HepG2 (cell line): Measurements from ENCODE around the gene LRIG3. TPM values are rescaled to one million over a fixed set of nuclear protein-coding genes. Genes with fewer than 3 reads are reported as not detected.
A peak's percentile ranks its signal among the peaks of the same experiment; 100 is the strongest.

Experiments
- BHLHE40 ChIP-seq: IDR thresholded peaks from 2 replicates; pipeline ENCODE4 v1.6.1; 2011; ENCODE audit warnings: low read length, improper control_type of control experiment
- CENPX ChIP-seq: sonication (generic); formaldehyde crosslinking; IDR thresholded peaks from 2 replicates; pipeline ENCODE4 v1.9.0; 2021; ENCODE audit warnings: mild to moderate bottlenecking, missing genetic modification reagents, moderate library complexity
- DPF2 ChIP-seq: sonication (generic); formaldehyde crosslinking; IDR thresholded peaks from 2 replicates; pipeline ENCODE4 v1.4.0; 2020; ENCODE audit warnings: mild to moderate bottlenecking, low read depth, missing genetic modification reagents, borderline replicate concordance
- FOXP4 ChIP-seq: sonication (generic); formaldehyde crosslinking; IDR thresholded peaks from 2 replicates; pipeline ENCODE4 v1.4.0; 2020; ENCODE audit warnings: missing genetic modification reagents
- GPN1 ChIP-seq: sonication (generic); formaldehyde crosslinking; IDR thresholded peaks from 2 replicates; pipeline ENCODE4 v1.5.1; 2020; ENCODE audit warnings: missing genetic modification reagents, borderline replicate concordance
- HNF4A ChIP-seq: sonication (generic); formaldehyde crosslinking; IDR thresholded peaks from 2 replicates; pipeline ENCODE4 v1.4.0; 2020; ENCODE audit warnings: missing genetic modification reagents
- HNRNPH1 ChIP-seq: fragments of 200-400 bp; formaldehyde crosslinking; optimal IDR thresholded peaks from 2 replicates; pipeline ENCODE3; 2017; ENCODE audit warnings: mild to moderate bottlenecking, low read depth, low read length
- IRF9 ChIP-seq: sonication (generic); formaldehyde crosslinking; IDR thresholded peaks from 2 replicates; pipeline ENCODE4 v1.8.0; 2022; ENCODE audit warnings: missing genetic modification reagents, mild to moderate bottlenecking, borderline replicate concordance
- MLLT10 ChIP-seq: sonication (generic); formaldehyde crosslinking; IDR thresholded peaks from 2 replicates; pipeline ENCODE4 v1.4.0; 2020; ENCODE audit warnings: missing genetic modification reagents
- PPARG ChIP-seq: conservative IDR thresholded peaks from 2 replicates; pipeline ENCODE4 v1.6.1; 2016; ENCODE audit warnings: missing biosample characterization, missing genetic modification reagents
- RARG ChIP-seq: sonication (generic); formaldehyde crosslinking; IDR thresholded peaks from 2 replicates; pipeline ENCODE4 v1.4.0; 2020; ENCODE audit warnings: low read depth, mild to moderate bottlenecking, missing genetic modification reagents
- SKI ChIP-seq: fragments of 450-650 bp; IDR thresholded peaks from one replicate; pipeline ENCODE4 v1.6.1; 2018; ENCODE audit warnings: mild to moderate bottlenecking; ENCODE audit not compliant: partially characterized antibody
- SP1 ChIP-seq, 2 experiments: fragments of 450-650 bp in 1 of 2; sonication (generic) in 1 of 2; formaldehyde crosslinking in 1 of 2; IDR thresholded peaks; 2 replicates each; pipeline versions ENCODE4 v1.4.0 to v1.6.1; 2016 to 2020; ENCODE audit warnings: missing genetic modification reagents in 1 of 2
- ZBED4 ChIP-seq: sonication (generic); formaldehyde crosslinking; IDR thresholded peaks from 2 replicates; pipeline ENCODE4 v1.4.0; 2020; ENCODE audit warnings: missing genetic modification reagents, borderline replicate concordance
- polyA plus RNA-seq, 8 experiments: library from polyadenylated mRNA; depleted of rRNA in 3 of 8; stranded (reverse) in 7 of 8; unstranded in 1 of 8; fragments of >200 nt; fragmentation: Illumina TruSeq in 4 of 8; extraction: Trizol in 4 of 8; gene quantifications; 2 replicates each; pipeline versions ENCODE4 v1.2.1 to v1.2.3, GENCODE V29; 2011 to 2016; ENCODE audit warnings: low read depth in 4 of 8, missing spikeins in 1 of 8, mixed read lengths in 1 of 8; ENCODE audit not compliant: insufficient read depth in 1 of 8
- total RNA-seq, 5 experiments: library from RNA; depleted of rRNA; stranded (reverse); fragments of >200 nt; fragmentation: Illumina TruSeq; extraction: Trizol; gene quantifications; 2 replicates each; pipeline ENCODE4 v1.2.3, GENCODE V29; 2016; ENCODE audit warnings: low read depth in 1 of 5
- TF ChIP-seq, protein P1 (sequence below): sonication (generic); formaldehyde crosslinking; IDR thresholded peaks from 2 replicates; pipeline ENCODE4 v1.5.1; 2020; ENCODE audit warnings: mild to moderate bottlenecking, missing genetic modification reagents, borderline replicate concordance

Gene LRIG3
- total and polyA plus RNA-seq, 2 of the 13 experiments (the other 11 are each of a cell fraction or from before 2014, with no cell fraction given): 7.7 to 17.4 TPM

DNA sequence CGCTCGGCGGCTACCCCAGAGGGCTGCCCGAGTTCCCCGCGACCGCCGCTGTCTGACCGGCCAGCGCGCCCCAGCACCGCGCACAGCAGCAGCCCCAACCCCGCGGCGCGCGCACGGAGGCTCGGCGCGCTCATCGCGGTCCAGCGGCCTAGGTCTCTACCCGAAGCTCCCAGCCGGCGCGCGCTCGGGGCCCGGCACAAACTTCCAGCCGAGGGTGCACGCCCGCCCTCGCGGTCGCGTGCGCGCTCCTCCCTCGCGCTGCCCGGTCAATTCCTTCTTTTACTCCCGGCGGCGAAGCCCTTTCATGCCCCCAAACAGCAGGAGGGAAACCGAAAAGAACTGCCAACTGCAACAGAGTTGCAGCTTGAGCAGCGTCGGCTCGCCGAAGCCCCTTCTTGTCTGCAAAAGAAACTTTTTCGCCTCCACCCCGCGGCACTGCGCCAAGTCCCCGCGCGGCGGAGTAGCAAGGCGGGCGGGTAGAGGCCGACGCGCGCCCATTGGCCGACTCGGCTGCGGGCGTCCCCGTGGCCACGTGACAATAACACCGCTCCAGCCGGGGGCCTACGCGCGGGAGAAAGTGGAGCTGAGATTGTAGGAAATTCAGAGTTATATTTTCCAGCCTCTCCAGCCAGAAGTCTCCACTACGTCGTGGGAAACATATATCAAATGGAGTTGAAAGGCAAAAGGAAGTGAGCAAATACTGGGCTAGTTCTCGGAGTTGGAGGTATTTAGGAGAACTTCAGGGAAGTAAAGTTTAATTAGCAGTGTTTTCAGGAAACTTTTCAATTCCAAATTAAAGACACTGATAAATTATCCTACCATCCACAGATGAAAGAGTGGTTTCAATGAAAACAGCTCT is at the start of gene LRIG3 (continued):
- TF ChIP-seq DPF2 (CRISPR knock-in tag): no peak
- TF ChIP-seq RARG (CRISPR knock-in tag): no peak
- no peak for TF ChIP-seq SP1 (IDR thresholded peaks at IDR 0.05)
- TF ChIP-seq SP1 (CRISPR knock-in tag; IDR thresholded peaks at IDR 0.05): peak; percentile 28; the same call in 1 of the 2 replicates
- no peak for TF ChIP-seq CENPX
- TF ChIP-seq GPN1: no peak
- TF ChIP-seq HNRNPH1: no peak
- TF ChIP-seq ZBED4 (CRISPR knock-in tag): peak; percentile 35; the same call in 1 of the 2 replicates
- TF ChIP-seq SKI: peak; percentile 19
- TF ChIP-seq, protein P1, sequence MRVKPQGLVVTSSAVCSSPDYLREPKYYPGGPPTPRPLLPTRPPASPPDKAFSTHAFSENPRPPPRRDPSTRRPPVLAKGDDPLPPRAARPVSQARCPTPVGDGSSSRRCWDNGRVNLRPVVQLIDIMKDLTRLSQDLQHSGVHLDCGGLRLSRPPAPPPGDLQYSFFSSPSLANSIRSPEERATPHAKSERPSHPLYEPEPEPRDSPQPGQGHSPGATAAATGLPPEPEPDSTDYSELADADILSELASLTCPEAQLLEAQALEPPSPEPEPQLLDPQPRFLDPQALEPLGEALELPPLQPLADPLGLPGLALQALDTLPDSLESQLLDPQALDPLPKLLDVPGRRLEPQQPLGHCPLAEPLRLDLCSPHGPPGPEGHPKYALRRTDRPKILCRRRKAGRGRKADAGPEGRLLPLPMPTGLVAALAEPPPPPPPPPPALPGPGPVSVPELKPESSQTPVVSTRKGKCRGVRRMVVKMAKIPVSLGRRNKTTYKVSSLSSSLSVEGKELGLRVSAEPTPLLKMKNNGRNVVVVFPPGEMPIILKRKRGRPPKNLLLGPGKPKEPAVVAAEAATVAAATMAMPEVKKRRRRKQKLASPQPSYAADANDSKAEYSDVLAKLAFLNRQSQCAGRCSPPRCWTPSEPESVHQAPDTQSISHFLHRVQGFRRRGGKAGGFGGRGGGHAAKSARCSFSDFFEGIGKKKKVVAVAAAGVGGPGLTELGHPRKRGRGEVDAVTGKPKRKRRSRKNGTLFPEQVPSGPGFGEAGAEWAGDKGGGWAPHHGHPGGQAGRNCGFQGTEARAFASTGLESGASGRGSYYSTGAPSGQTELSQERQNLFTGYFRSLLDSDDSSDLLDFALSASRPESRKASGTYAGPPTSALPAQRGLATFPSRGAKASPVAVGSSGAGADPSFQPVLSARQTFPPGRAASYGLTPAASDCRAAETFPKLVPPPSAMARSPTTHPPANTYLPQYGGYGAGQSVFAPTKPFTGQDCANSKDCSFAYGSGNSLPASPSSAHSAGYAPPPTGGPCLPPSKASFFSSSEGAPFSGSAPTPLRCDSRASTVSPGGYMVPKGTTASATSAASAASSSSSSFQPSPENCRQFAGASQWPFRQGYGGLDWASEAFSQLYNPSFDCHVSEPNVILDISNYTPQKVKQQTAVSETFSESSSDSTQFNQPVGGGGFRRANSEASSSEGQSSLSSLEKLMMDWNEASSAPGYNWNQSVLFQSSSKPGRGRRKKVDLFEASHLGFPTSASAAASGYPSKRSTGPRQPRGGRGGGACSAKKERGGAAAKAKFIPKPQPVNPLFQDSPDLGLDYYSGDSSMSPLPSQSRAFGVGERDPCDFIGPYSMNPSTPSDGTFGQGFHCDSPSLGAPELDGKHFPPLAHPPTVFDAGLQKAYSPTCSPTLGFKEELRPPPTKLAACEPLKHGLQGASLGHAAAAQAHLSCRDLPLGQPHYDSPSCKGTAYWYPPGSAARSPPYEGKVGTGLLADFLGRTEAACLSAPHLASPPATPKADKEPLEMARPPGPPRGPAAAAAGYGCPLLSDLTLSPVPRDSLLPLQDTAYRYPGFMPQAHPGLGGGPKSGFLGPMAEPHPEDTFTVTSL (CRISPR knock-in tag): peak; percentile 16; the same call in 1 of the 2 replicates
- TF ChIP-seq BHLHE40: peak; percentile 64
- 0 out of 2 replicates have a peak, but pooled peaks have one; percentile 25 for TF ChIP-seq FOXP4 (CRISPR knock-in tag)
- 0 out of 2 replicates have a peak, but pooled peaks have one; percentile 8 for TF ChIP-seq PPARG (CRISPR knock-in tag)
- TF ChIP-seq IRF9 (CRISPR knock-in tag): peak; percentile 71; the same call in 1 of the 2 replicates
- no peak for TF ChIP-seq HNF4A
- TF ChIP-seq MLLT10 (CRISPR knock-in tag): no peak
